NB4 (cell line): Measurements from ENCODE around the gene NBPF3.
"Not testable (repeated sequence)": the region's sequence is repeated elsewhere in the genome, so short reads cannot be mapped to it uniquely, and the experiment has no call there.

ENCODE experiments used
- CTCF ChIP-seq: IDR thresholded peaks from one replicate; pipeline ENCODE4 v1.5.1; 2012; ENCODE audit warnings: low read depth, low read length
- MAX ChIP-seq: IDR thresholded peaks from 2 replicates; pipeline ENCODE4 v1.6.1; 2011; ENCODE audit warnings: low read depth, low read length
- MYC ChIP-seq: IDR thresholded peaks from 2 replicates; pipeline ENCODE4 v1.6.1; 2011; ENCODE audit warnings: low read depth, low read length
- POLR2A ChIP-seq: IDR thresholded peaks from 2 replicates; pipeline ENCODE4 v1.6.1; 2011; ENCODE audit warnings: mild to moderate bottlenecking; ENCODE audit not compliant: insufficient read length; ENCODE audit errors: extremely low read depth

DNA sequence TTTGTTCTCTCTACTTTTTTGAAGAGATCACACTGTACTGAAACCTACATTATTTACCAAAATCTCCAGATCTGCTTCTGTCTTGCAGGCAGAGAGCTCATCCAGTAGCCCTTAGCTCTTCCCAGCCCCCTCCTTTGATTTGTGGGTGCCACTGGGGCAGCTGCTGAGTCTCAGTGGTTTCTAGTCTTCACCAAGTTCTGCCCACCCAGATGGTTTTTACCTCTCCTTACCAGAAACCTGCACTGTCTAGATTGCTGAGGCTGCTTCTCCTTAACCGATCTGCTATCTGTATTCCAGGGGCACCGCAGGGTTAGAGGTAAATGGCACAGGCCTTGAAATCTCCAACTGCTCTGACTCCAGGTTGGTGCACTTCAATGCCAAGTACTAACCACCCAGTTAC is 6.7 kb downstream of the NBPF3 start:
- TF ChIP-seq CTCF, POLR2A, MYC, MAX: not testable (repeated sequence)
